Embryonic facial prominence (tissue), 1 donor: ENCODE results near the gene TRIM29.
"Not testable (repeated sequence)": the region's sequence is repeated elsewhere in the genome, so short reads cannot be mapped to it uniquely, and the experiment has no call there.

Experiments
- DNase-seq: peaks from one replicate; pipeline ENCODE4 v3.0.0-alpha.2; 2016; ENCODE audit errors: extremely low spot score

Gene TRIM29, protein sequence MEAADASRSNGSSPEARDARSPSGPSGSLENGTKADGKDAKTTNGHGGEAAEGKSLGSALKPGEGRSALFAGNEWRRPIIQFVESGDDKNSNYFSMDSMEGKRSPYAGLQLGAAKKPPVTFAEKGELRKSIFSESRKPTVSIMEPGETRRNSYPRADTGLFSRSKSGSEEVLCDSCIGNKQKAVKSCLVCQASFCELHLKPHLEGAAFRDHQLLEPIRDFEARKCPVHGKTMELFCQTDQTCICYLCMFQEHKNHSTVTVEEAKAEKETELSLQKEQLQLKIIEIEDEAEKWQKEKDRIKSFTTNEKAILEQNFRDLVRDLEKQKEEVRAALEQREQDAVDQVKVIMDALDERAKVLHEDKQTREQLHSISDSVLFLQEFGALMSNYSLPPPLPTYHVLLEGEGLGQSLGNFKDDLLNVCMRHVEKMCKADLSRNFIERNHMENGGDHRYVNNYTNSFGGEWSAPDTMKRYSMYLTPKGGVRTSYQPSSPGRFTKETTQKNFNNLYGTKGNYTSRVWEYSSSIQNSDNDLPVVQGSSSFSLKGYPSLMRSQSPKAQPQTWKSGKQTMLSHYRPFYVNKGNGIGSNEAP

DNA sequence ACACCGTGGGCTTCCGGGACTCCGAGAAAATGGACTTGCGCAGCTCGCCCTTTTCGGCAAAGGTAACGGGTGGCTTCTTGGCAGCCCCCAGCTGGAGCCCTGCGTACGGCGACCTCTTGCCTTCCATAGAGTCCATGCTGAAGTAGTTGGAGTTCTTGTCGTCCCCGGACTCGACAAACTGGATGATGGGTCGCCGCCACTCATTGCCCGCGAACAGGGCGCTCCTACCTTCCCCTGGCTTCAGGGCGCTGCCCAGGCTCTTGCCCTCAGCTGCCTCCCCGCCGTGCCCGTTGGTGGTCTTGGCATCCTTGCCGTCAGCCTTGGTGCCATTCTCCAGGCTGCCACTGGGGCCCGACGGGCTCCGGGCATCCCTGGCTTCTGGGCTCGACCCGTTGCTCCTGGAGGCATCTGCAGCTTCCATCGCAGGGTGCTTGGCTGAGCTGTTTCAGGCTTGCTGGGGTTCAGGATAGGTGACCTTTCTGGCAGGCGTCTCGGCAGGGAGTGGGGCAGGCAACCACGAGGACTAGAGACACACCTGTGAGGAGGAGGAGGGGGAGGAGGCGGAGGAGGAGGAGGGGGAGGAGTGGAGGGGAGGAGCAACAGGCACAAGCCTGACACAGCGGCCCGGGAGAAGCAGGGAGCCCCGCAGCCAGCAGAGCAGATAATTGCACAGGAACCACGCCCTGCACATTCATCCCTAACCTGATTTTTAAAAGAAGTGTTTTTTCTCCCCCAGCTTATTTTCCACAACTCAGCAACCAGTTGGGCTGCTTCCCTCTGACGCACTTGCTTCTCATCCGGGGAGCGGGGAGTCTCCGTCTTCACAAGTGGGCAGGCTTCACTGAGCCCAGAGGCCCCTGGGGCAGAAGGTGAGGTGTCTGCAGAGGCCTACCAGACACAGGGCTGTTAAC is at the start of gene TRIM29:
TRIM29 (minus strand) TSS at position 503 of the 911 bp plus-strand sequence; CDS start at position 421, 82 bp downstream.
- peak; percentile 56 for DNase-seq

DNA sequence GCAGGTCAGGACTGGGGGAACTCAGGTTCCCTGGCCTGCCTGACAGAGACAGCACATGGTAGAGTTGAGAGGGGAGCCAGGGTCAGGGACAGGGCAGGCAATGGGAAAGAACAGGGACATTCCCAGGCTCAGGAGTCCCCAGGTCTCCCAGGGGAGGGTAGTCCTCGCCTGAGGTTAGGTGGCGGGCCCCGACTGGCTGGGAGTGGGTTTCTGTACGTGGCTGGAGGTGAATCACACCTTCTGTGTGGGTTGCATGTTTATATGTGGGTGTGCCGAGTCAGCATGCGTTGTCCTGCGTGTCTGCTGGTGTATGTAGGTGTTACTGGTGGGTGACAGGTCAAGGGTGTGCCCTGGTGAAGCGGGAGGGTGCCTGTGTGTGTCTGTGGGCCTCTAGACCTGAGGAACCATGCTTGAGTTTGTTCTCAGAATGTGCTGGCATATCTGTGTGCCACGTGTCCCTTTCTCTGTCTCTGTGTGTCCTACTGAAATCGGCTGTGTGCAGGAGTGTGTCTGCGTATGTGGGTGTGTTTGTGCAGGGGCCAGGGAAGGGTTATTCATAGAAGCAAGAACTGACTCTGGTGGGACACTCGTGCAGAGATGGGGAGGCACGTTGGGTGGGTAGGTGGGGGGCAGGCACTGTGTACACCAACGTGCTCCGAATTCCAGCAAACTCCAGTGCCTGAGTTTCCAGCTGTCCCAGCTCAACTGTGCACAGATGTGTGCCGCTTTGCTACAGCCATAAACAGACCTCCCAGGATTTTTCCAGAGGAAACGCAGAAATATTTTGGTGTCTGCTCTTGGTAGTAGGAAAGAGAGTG is 49.1 kb upstream of the TRIM29 start:
- DNase-seq: peak; percentile 69

DNA sequence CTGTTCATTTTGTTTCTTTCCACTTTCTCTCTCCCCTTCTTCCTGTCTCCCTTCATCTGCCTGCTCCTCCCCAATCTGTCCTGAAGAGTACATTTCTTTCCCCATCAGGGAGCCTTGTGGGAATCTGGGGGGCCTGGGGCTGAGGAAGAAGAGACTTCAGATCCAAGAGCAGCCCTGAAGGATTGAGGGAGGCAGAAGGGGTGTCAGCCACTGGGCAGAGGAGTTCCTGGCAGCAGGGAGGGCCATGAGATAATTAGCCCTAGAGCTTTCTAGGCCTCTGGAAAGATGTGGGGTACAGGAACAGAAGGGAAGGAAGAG is 48.5 kb upstream of the TRIM29 start:
- DNase-seq: no peak

DNA sequence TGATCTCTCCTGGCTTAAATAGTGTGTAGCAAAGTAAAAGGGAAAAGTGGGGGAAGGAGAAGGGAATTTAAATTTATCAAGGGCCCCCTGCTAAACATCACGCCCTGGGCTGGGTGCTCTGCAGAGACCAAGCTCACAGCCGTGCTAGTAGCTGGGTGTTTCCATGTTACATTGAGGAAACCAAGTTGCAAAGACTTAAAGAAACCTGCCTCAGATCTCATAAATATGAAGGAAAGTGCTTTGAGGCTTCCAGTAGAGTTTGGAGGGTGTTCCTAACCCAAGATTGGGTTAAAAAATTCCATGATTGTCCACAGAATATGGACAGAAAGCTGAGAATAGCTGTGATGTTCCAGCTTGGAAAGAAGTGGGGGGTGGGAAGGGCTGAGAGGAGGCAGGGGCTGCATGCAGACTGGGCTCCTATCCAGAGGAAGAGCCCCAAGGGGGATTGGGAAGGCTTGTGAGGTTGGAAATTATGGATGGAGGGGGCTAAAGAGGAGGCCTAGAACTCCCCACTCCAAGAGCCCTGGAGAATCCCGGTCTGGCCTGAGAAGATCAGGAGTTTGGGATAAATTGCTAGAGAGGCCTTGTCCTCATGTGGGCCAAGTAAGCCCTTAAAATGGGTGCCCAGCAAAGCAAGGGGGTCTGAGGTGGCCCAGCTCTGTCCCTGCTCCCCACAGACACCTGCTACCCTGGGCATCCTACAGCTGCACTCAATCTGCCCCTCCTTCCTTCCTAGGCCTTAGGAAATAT is 48.0 kb upstream of the TRIM29 start:
- peak; percentile 80 for DNase-seq

DNA sequence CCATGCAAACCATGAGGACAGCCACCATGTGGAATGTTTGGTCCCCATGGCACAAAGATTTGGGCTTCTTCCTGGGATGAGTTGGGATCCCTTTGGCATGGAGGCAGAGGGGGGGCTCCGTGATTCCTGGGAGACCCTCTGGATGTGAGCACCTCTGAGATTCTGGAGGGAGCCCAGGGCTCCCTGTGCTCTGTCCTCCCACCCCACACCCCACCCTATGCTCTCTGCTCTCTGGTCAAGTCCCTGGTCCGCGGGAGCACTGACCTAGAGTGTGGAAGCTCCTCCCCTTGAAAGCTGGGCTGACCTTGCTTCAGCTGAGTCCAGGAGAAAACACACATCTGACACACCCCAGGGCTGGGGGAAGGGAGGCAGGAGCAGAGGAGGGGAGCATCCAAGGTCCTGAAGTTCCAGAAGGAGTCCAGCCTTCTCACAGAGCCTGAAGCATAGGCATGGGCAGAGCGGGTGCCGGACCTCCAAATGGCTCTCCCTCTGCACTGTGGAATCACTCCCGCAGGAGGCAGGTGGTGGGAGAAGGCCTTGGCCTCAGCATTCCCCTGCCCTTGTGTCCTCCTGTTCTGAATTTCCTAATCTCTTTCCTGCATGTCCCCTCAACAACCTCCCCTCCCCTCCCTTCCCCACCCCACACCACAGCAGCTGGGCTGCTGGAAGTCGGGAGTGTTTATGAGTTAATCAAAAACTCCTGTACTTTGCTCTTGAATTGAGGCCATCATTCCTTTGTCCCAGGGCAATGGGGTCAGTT is 47.2 kb upstream of the TRIM29 start:
- no peak for DNase-seq

DNA sequence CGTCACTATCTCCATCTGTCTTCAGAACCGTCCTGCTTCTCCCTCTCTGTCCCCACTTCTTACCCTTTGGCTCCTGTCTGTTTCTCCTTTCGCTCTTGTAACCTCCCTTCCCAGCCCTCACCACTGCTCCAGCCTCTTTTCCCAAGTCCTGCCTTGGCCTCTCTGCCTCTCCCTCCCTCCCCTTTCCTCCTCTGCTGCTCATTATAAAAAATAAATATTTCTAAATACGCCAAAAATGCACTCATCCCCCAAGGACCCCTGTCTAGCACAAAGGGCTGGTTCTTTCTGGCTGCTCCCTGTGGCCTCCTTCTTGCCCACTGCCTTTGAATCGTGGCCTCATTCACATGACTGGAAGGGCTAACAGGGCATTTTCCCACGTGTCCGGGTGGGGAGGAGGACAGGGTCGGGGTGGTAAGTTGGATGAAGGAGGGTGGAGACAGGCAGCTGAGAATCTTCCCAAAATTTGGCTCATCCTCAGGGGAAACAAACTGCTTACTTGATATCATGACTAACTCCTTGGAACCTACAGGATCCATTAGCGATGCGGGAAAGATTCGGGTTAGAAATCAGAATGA is 46.5 kb upstream of the TRIM29 start:
- DNase-seq: no peak

DNA sequence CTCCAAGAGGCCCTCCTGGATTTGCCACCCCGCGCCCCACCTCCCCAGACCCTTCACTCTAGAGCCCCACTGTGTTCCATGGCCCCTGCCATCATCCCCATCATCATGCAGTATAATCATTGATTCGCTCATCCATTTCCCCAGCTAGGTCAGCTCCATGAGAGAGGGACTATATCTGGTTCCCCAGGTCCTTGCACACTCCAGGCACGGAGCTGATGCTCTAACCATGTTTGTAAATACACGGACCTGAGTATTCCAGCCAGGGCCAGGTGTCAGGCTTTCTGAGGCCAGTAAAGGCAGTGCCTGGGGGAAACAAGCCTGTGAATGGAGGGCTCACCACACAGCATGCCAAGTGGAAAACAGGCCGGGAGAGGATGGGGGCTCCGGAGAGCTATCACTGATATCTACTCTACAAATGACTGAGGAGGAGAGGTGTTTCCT is 45.8 kb upstream of the TRIM29 start:
- DNase-seq: no peak

DNA sequence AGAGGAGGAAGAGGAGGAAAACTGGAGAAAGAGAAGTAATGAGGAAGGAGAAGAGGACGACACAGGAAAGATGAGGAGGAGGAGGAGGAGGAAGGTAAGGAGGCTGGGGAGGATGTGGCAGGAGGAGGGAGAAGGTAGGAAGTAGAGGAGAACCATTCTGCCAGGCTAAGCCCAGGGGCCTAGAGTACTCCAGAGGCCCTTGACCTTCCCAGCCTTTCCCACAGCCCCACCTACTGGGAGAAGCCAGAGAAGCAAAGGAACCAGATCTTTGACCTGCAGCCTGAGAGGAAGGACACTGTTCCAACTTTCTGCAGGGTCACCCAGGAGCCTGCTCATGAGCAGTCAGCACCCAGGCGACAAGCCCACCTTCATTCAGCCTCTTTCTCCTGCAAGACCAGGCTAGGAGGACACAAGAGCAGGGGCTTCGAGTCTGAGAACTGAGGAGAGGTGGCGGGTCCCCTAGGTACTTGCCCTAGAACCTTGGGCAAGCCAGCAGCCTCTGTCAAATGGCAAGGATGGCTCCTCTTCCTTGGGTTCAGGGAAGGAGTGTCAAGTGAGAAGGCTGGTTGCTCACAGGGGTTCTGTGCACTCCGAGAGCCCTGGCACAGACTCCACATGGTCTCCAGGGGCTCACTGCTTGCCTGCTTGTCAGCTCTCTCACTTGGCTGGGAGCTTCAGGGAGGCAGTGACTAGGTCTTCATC is 45.0 kb upstream of the TRIM29 start:
- DNase-seq: no peak

DNA sequence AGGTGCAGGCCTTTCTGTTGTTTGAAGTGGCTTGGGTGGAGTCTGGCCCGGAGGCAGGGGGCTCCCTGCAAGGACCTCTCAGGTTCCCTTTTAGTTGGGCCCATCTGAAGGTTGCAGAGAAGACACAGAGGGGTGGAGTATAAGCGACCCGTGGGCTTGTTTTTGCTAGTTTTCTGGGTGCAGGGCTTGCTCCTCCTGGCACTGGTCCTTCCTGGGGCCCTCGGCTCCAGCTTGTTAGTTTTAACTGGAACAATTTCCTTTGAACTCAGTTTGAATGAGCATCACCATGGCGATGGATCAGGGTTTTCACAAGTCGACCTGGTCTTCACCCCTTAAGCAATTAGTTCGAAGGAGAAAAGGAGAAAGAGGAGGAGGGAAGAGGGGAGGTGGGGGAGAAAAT is 44.5 kb upstream of the TRIM29 start:
- DNase-seq: no peak

DNA sequence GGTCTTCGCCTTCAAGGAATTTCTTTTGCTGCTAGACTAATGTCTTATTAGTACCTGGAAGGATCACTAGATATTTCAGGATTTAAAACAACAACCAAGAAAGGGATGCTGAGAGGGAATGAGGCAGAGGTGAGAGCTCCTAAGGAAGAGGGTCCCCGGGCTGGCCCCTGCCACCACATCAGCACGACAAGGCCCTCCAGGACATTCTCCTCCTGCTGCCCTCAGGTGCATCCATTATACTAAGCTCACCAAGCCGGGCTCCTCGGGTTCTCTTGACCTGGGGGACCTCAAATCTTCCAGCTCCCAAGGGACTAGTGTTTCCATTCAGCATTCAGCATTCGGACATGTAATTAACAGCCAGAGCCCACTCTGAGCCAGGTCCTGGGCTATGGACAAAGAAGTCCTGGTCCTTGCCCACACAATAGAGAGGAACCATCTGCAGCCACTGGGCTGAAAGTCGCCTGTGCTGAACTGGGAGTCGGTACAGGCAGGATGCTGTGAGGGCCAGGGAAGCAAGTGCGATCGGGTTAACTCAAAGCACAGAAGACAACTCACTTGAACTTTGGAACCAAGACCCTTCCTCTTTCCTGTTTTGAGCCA is 43.6 kb upstream of the TRIM29 start:
- DNase-seq: no peak

DNA sequence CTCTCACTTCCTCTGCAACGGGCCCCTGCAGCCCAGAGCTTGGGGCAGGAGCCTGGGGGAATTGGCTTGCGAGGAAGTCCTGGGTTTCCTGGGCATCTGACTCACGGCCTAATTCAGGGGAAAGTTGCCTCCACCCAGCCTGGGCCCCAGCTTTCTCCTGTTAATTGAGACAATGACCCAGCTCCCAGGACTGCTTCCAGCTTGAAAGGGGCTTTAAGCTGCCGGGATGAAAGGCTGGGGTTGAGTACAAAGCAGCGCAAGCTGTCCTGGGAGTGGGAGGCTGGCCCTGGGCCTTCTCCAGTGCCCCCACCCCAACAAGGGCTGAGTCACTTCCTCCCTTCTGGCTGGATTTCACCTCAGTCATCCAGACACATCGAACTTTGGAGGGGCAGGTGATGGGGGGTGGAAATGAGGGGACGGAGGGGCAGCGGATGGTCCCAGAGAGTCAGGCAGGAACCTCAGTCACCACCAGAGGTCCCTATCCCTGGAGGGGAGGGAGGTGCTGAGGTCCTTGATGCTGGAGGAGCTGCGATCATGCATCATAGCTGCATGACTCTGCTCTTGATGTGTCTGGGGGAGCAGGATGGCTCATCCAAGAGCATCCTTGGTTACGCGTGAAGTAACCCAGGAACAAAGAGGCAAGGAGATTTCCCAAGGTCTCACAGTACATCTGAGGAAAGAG is 42.8 kb upstream of the TRIM29 start:
- DNase-seq: no peak

DNA sequence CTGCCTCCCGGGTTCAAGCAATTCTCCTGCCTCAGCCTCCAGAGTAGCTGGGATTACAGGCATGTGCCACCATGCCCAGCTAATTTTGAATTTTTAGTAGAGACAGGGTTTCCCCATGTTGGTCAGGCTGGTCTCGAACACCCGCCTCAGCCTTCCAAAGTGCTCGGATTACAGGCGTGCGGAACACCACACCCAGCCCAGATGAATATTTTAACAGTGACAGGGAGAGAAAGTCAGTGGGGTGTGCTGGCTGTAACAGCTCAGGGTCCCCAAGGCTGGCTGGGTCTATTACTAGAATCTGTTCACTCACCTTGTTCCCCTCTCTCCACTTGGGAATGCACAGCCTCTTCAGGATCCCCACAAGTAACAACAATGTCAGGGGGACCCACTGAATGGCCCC is 42.1 kb upstream of the TRIM29 start:
- not testable (repeated sequence) for DNase-seq

DNA sequence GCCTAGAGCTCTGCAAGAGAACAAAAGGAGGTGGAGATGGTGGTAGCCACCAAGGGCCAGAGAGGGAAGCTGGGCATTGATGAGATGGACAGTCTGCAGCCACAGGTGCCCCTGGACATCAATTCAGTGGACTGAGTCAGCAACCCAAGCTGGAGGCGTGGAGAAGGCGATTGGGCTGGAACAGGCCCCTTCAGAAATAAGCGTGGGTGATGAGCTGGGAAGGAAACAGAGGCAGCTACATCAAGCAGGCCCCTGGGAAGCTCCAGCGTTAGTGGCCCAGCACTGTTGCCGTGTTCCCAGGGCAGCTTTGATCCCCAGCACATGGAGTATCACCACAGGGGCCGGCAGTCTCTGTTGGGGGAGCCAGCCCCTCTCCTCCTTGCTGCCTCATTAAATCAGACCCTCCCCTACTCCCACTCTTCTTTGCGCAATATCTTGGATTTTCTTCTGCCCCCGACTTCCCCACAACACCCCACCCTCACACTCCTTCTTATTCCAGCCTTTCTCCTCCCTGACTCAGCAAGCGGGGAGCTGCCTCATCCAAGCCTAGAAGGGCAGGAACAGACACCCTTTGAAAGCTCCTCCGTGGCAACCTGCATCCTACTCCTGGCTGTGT is 41.3 kb upstream of the TRIM29 start:
- DNase-seq: no peak

DNA sequence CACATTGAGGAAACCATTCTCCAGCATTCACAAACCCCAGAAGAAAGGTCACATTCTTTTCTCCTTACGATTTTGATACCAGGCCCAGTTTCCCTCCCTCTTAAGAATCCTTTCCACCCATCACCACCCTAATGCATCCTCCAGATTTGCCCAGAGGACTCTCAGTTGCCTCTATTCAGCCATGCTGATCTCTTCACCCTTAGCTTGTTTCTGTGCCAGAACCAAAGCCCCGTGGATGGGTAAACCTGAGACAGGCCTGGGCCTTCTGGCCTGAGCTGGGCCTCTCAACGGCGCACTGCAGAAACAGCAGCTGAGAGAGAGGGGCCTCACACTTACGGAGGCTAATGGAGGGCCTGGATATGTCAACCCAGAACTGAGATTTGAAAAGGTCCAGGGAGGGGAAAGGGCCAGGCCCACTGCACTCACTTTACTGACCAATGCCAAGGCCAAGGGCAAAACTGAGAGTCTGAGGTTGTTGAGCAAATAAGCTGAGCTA is 40.7 kb upstream of the TRIM29 start:
- DNase-seq: no peak

DNA sequence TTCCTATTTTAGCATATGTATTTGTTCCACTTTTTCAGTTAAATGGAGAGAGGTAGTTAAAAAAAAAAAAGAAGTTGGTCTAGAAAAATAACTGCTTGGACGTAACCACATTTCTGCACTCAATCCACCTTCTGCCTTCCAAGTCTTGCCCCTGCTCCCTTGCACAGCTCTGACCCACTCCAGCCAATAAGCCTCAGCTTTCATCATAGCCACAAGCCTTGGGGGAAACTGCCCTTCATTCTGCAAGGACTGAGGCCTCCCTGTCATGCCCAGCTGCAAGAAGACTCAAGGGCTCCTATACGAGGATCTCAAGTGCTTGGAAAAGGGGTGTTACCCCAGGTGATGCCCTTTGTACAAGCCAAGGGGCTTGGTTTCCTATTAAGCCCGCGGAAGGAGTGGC is 37.0 kb upstream of the TRIM29 start:
- no peak for DNase-seq

DNA sequence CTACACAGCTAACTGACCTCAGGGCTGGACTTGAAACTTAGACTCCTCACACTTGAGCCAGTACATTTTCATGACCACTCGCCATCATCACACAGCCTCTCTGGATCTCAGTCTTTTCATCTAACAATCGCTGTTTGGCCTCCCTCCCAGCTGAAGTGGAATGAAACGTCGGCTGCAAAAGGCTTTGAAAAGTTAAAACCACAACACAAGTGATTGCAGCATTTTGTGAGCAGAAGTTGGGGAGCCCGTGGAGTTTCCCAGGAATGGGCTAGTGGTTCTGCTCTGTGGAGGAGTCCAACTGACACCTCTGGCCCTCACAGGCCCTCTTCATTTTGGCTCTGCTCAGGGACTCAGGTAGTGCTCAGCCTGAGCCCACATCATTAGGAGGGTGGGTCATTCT is 35.9 kb upstream of the TRIM29 start:
- no peak for DNase-seq

DNA sequence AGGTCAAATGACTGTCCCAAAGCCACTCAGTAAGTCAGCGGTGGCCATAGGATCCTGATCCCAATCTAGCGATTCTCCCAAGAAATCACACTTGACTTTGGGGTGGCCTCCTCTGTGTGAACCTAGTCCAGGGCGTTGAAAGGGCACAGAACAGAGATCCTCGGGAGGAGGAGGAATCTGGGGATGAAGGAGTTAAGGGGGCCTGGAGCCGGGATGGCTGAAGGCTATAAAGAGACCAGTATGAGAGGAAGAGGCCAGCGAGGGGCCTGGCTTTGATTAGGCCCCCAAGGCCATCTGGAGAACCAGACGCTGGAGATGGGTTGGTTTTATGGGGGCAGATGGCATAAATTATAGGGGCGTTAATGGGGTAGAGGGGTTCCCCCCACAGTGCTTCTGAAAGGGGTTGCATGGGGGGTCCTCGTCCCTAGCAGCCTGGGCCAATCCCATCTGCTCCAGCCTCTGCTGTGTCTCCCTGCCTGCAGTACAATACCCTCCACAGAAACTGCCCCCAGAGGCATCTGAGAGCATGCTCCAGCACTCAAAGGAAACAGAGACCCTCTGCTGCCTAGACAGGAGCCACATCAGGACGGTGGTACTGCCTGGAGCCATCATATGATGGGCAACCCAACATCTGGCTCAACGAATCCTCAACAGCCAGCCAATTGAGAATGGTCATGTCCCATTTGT is 35.2 kb upstream of the TRIM29 start:
- no peak for DNase-seq
